H1 (cell line): ENCODE measurements around the gene ANKRD40. TPM values are rescaled to one million over a fixed set of nuclear protein-coding genes. Genes with fewer than 3 reads are reported as not detected.

ENCODE experiments used
- BCL11A ChIP-seq, 2 experiments: IDR thresholded peaks; one replicate each; pipeline ENCODE4 v1.6.1; 2011; ENCODE audit warnings: low read depth in 2 of 2, low read length in 2 of 2, mild to moderate bottlenecking in 2 of 2
- CBX8 ChIP-seq: fragments of 300-800, 300-1000 bp; sonication (generic); IDR thresholded peaks from 2 replicates; pipeline ENCODE4 v1.7.1; 2016; ENCODE audit warnings: low read depth, low read length, borderline replicate concordance
- EZH2 ChIP-seq: fragments of 200-600 bp; sonication (generic); IDR thresholded peaks from 2 replicates; pipeline ENCODE4 v1.7.1; 2012; ENCODE audit warnings: low read depth, mild to moderate bottlenecking, moderate library complexity, low read length, inconsistent platforms; ENCODE audit not compliant: severe bottlenecking
- TCF12 ChIP-seq: IDR thresholded peaks from 2 replicates; pipeline ENCODE4 v1.6.1; 2011; ENCODE audit warnings: low read depth, mild to moderate bottlenecking, low read length
- polyA plus RNA-seq, 7 experiments: library from polyadenylated mRNA; depleted of rRNA in 3 of 7; stranded (reverse) in 5 of 7; unstranded in 2 of 7; fragments of >200 nt in 5 of 7; fragments of 200-250 nt in 2 of 7; gene quantifications; 1 replicate in 5 of 7; 2 replicates in 1 of 7; 4 replicates in 1 of 7; pipeline versions ENCODE4 v1.2.1 to v1.2.3, GENCODE V29; 2011 to 2013; ENCODE audit warnings: missing spikeins in 2 of 7, mixed read lengths in 2 of 7
- total RNA-seq: library from RNA; stranded (reverse); fragmentation: NEBNext Ultra II Directional; extraction: Animal tissue kit (Norgen Biotek cat#: 25700); gene quantifications from 2 replicates; pipeline ENCODE4 v1.2.1, GENCODE V29; 2021
- TF ChIP-seq, protein P1 (sequence below), 3 experiments: IDR thresholded peaks; 1 replicate in 2 of 3; 2 replicates in 1 of 3; pipeline versions ENCODE4 v1.5.1 to v1.6.1; 2011; ENCODE audit warnings: low read length in 3 of 3, mild to moderate bottlenecking in 3 of 3, inconsistent platforms in 2 of 3, low read depth in 1 of 3, moderate library complexity in 1 of 3; ENCODE audit not compliant: insufficient read depth in 1 of 3; ENCODE audit errors: control extremely low read depth in 1 of 3

Gene ANKRD40
- total and polyA plus RNA-seq, 2 of the 8 experiments (the other 6 are each of a cell fraction or from before 2014, with no cell fraction given), result 26.1 to 50.1 TPM

DNA sequence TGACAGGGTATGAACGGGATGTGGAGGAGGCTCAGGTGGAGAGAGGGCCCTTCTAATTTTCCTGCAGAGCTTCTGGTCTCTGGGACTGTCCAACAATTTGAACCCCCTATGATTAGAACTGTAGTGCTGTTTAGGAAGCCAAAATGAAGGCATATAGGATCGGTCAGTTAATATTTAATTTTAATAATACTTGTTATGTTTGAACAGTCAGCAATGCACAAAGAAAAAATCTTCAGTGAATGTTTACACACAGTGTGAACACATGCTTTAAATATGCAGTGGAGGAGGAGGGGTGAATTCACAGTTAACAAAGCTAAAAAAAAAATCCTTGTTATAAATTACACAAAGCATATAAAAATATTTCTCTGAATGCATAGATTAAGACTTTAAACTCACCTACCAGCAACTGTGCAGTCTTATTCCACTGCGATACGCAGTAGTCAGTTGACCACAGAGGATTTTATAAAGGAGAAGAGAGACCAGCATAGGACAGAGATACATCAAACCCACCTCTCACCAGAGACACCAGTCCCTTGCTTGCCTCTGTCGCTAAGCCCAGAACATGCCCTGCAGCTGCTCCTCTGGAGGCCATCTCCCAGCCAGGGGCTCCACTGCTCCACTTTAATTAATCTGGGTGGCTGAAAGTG lies 14.6 kb downstream of the ANKRD40 start (continued):
- TF ChIP-seq, protein P1, sequence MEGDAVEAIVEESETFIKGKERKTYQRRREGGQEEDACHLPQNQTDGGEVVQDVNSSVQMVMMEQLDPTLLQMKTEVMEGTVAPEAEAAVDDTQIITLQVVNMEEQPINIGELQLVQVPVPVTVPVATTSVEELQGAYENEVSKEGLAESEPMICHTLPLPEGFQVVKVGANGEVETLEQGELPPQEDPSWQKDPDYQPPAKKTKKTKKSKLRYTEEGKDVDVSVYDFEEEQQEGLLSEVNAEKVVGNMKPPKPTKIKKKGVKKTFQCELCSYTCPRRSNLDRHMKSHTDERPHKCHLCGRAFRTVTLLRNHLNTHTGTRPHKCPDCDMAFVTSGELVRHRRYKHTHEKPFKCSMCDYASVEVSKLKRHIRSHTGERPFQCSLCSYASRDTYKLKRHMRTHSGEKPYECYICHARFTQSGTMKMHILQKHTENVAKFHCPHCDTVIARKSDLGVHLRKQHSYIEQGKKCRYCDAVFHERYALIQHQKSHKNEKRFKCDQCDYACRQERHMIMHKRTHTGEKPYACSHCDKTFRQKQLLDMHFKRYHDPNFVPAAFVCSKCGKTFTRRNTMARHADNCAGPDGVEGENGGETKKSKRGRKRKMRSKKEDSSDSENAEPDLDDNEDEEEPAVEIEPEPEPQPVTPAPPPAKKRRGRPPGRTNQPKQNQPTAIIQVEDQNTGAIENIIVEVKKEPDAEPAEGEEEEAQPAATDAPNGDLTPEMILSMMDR (IDR thresholded peaks at IDR 0.05; ENCODE audit: control extremely low read depth in 1 of 3, insufficient read depth in 1 of 3, low read depth in 1 of 3, low read length in 3 of 3), result no peak
- TF ChIP-seq EZH2 (no peak), BCL11A (IDR thresholded peaks at IDR 0.05; ENCODE audit: low read depth in 2 of 2, low read length in 2 of 2) (no peak), CBX8 (no peak), TCF12 (no peak)
